Stimulated activated CD4-positive, alpha-beta T cell treated with anti-CD3 and anti-CD28 coated beads, Interleukin-1b, Interleukin-23, amount 100 ng/mL, for 24 hours (primary cell): ENCODE measurements around the gene CYP2A13.
"Not testable (repeated sequence)": the region's sequence is repeated elsewhere in the genome, so short reads cannot be mapped to it uniquely, and the experiment has no call there.

ENCODE experiments used
- DNase-seq, 4 experiments: peaks; one replicate each; pipeline ENCODE4 v3.0.0-alpha.2; 2020; ENCODE audit warnings: low read depth in 4 of 4, low spot score in 1 of 4

The CYP2A13 gene, protein sequence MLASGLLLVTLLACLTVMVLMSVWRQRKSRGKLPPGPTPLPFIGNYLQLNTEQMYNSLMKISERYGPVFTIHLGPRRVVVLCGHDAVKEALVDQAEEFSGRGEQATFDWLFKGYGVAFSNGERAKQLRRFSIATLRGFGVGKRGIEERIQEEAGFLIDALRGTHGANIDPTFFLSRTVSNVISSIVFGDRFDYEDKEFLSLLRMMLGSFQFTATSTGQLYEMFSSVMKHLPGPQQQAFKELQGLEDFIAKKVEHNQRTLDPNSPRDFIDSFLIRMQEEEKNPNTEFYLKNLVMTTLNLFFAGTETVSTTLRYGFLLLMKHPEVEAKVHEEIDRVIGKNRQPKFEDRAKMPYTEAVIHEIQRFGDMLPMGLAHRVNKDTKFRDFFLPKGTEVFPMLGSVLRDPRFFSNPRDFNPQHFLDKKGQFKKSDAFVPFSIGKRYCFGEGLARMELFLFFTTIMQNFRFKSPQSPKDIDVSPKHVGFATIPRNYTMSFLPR

DNA sequence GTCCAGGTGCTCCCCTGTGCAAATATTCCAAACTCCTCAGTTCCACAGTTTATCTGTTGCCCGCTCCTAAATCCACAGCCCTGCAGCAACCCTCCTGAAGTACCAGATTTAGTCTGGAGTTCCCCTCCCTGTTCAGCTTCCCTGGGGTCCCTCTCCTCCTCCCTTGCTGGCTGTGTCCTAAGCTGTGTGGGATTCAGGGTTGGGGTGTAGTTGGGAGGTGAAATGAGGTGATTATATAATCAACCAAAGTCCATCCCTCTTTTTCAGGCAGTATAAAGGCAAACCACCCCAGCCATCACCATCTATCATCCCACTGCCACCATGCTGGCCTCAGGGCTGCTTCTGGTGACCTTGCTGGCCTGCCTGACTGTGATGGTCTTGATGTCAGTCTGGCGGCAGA, at the start of gene CYP2A13:
TSS of gene CYP2A13 (plus strand) at position 301 of the 400 bp plus-strand sequence. CDS start at position 322, 21 bp downstream.
- no peak for DNase-seq

DNA sequence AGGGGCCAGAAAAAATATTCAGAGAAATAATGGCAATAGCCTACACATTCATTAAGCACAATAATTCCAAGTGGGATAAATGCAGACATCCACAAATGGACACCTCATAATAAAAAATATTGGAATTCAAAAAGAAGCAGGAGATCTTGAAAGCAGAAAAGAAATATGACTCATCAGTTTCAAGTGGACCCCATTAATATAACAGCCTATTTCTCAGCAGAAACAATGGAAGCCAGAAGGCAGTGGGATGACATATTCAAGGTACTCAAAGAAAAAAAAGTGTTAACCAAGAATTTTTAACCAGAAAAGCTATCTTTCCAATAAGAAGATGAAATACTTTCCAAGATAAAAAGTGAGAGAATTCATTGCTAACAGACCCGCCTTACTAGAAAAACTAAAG, 48.4 kb upstream of the CYP2A13 start:
- DNase-seq: no peak

DNA sequence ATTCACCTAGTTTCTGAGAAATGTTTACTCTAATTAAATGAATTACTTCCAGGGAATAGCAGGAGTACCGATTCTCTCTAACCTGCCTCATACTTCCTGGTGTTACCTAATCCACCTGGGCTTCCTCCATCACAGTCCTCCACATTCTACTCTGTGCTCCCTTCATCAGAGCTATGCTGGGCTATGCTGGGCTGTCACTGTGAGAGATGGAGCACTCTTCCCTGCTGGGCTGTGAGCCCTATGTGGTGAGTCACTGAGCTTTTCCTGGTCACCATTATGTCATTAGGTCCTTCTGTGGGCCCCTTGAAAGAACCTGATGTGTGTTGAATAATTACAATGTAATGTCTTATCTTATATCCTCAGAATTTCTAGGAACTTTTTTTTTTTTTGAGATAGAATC, 43.2 kb upstream of the CYP2A13 start:
- DNase-seq: not testable (repeated sequence)

DNA sequence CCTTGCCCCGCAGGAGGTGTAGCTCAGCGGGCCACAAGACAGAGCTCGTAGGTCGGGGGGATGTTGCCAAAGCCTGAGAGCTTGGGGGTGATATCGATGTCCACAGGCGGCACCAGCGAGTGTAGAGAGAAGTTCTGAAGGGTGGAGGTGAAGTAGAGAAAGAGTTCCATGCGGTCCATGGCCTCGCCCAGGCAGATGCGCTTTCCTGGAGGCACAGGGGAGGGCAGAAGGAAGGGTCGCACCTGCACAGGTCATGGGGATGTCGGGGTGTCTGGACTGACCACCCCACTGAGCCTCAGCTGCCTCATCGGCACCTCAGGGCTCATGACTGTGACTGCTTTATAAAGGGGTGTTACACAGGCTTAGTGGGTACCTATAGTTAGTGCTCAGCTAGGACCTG, 37.8 kb upstream of the CYP2A13 start:
- DNase-seq: no peak

DNA sequence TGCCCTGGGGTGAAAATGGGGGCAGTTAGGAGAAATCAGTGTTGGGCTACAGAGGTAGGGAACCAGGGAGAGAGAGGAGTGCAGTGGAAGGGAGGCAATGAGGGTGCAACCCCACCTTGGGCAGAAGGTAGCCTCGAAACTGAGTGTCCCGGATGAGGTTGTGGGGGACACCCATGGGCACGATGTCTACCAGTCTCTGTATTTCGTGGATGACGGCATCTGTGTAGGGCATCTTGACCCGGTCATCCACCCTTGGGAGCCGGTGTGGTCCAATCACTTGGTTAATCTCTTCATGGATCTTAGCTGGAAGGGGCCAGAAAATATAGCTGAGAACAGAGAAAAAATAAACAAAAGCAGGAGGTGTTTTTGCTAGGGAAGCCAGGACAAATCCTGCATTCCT, 36.1 kb upstream of the CYP2A13 start:
- DNase-seq: not testable (repeated sequence)

DNA sequence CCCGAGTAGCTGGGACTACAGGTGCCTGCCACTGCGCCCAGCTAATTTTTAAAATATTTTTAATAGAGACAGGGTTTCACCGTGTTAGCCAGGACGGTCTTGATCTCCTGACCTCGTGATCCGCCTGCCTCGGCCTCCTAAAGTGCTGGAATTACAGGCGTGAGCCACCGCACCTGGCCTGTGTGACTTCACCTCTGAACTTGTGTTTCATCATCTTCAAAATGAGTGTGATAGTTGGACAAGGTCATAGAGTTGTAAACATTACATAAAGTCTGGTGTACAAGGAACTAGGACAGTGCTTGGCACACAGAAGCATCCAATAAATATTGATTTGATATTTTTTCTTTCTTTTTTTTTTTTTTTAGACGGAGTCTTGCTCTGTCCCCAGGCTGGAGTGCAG, 34.9 kb upstream of the CYP2A13 start:
- DNase-seq: not testable (repeated sequence)

DNA sequence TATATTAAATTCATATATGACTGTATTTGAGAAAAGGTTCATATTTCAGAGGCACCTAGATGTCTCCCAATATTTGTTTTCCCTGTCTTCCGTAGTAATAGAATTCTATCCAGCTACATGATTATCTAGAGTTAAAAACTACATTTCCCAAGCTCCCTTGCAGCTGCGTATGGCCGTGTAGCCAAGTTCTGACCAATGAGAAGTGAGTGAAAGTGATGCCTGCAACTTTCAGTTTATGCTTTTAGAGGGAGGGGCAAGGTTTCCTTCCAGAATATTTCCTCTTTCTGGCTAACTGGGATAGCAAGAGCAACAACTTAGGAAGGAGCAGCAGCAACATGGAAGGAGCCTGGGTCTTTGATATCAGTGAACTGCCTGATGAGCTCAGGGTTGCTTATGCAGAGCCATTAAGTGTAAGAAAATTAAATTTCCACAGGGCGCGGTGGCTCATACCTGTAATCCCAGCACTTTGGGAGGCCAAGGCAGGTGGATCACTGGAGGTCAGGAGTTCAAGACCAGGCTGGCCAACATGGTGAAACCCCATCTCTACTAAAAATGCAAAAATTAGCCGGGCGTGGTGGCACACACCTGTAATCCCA, 23.2 kb upstream of the CYP2A13 start:
- no peak for DNase-seq

DNA sequence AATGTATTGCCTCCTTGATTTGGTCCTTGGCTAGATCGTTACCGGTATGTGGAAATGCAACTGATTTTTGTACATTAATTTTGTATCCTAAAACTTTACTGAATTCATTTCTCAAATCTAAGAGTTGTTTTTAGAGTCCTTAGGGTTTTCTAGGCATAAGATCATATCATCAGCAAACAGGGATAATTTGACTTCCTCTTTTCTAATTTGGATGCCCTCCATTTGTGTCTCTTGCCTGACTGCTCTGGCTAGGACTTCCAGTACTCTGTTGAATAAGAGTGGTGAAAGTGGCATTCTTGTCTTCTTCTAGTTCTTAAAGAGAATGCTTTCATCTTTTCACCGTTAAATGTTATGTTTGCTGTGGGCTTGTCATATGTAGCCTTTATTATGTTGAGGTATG, 12.0 kb upstream of the CYP2A13 start:
- no peak for DNase-seq

DNA sequence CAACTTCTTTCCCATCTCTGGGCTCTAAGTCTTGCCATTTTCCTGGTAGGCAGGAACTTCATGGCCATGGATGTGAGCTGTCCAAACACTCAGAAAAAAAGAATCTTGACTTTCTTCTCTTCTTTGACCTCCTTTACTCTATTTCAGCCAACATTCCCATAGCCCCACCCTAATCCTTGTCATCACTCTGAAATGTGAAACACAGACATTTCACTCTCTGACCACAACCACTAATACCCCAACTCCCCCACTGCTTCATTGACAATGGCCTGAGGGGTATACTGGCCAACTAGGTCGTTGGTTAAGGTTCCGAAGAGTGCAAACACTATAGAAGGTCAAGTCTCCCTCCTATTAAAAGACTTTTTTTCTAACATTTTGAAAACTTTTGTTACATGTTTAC, 4.7 kb upstream of the CYP2A13 start:
- no peak for DNase-seq

DNA sequence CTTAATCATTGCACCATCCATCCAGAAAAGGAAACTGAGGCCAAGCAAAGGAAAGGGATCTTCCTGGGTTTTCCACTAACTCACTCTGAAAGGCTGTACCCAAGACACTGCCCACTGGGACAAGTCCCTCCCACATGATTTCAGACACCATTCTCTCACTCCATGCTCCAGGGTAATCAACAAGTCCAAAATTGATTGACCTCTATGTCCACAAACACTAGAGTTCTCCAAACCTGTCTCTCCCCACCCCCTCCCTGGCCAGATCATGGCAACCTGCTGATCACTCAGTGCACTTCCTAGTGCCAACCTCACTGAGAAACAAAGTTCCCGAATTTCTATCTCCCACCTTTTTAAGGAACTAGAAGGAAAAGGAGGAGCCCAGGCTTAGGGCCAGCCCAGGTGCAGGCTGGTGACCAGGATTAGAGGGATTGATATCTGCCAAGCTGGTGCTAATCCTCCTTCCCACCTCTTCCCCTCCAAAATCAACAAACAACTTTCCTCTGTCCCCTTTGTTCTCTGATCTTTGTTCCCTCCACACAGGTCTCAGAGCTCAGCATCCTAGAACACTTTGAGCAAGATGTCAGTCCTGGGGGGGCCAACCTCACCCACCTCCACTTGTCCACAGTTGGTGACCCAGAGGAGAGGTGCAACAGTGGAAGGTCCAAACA, 2.4 kb upstream of the CYP2A13 start:
- no peak for DNase-seq

DNA sequence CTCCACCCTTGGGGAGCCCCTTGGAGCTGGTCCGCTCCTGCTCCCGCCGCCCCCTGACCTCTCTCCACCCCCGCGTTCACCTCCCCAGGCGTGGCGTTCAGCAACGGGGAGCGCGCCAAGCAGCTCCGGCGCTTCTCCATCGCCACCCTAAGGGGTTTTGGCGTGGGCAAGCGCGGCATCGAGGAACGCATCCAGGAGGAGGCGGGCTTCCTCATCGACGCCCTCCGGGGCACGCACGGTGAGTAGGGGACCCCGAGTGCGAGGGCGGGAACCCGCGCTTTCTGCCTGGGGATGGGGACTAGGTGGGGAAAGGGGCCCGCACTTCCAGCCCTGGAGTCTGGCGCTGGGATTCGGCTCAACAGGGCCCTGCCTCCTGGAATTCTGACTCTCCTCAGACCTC, 1.7 kb downstream of the CYP2A13 start:
- DNase-seq: no peak

DNA sequence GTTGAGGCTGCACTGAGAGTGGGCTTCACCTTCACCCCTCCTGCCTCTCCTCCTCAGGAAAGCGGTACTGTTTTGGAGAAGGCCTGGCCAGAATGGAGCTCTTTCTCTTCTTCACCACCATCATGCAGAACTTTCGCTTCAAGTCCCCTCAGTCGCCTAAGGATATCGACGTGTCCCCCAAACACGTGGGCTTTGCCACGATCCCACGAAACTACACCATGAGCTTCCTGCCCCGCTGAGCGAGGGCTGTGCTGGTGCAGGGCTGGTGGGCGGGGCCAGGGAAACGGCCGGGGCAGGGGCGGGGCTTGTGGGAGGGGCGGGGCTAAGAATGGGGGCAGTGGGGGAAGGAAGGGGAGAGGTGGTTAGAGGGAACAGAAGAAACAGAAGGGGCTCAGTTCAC, 7.5 kb downstream of the CYP2A13 start:
- DNase-seq: no peak

DNA sequence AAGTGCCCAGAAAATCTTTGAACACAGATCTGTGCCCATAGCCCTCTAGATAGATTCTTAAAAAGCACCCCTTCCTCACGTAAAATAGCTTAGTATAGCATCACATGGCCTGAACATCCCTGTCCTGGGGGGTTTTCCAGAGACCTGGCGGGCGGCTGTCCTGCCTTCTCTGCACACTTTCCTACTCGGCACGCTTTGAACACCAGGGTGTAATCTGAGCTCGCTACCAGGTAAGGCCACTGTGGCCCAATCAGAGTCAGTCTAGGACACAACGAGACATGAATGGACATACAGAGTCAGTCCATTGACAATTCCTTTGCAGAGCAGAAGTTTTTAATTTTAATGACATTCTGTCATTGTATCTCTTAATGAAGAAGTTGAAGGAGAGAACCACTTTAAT, 8.1 kb downstream of the CYP2A13 start:
- DNase-seq: no peak

DNA sequence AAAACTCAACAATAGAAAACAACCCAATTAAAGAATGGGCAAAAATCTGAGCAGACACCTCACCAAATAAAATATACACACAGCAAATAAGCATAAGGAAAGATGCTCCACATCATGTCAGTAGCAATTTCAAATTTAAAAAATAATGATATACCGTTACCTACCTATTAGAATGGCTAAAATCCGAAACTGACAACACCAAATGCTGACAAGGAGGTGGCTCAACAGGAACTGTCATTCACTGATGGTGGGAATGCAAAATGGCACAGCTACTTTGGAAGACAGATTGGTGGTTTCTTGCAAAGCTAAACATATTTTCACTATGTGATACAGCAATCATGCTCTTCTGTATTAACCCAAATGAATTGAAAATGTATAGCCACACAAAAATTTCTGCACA, 9.1 kb downstream of the CYP2A13 start:
- no peak for DNase-seq

DNA sequence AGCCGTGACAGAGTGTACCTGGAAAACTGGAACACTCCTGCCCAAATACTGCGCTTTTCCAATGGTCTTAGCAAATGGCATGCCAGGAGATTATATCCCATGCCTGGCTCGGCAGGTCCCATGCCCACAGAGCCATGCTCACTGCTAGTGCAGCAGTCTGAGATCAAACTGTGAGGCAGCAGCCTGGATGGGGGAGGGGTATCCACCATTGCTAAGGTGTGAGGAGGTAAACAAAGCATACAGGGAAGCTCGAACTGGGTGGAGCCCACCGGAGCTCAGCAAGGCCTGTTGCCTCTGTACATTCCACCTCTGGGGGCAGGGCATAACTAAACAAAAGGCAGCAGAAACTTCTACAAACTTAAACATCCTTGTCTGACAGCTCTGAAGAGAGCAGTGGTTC, 10.5 kb downstream of the CYP2A13 start:
- no peak for DNase-seq

DNA sequence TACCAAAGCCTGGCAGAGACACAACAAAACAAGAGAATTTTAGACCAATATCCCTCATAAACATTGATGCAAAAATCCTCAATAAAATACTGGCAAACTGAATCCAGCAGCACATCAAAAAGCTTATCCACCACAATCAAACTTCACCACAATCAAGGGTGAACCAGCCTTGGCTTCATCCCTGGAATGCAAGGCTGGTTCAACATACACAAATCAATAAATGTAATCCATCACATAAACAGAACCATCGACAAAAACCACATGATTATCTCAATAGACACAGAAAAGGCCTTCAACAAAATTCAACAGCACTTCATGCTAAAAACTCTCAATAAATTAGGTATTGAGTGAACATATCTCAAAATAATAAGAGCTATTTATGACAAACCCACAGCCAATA, 14.0 kb downstream of the CYP2A13 start:
- not testable (repeated sequence) for DNase-seq

DNA sequence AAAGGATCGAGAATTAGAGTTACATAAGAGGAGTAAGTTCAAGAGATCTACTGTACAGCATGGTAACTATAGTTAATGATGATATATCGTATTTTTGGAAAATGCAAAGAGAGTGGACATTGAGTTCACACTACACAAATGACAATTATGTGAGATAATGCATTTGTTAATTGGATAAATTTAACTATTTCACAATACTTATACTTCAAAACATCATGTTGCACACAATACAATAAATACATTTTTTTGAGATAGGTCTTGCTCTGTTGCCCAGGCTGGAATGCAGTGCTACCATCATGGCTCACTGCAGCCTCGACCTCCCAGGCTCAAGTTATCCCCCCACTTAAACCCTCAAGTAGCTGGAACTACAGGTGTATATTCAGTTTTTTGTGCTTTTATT, 17.9 kb downstream of the CYP2A13 start:
- DNase-seq: no peak

DNA sequence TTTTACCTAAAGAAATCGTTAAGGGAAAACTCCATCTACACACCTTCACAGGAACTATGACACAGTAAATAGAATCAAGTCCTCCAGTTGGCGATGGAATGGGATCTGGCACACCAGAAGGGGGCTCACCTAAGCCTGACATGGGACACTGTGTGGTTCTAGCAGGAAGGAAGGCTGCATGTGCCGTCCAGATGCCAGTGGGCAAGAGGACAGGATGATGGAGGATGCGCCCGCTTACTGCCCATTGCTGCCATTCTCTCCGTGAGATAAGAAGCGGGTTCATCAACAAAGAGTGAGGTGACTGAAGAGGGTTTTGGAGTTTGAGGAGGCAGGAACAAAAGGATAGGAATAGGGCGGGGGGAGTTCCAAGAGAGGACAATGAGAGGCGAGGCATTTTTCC, 23.0 kb downstream of the CYP2A13 start:
- DNase-seq: no peak

DNA sequence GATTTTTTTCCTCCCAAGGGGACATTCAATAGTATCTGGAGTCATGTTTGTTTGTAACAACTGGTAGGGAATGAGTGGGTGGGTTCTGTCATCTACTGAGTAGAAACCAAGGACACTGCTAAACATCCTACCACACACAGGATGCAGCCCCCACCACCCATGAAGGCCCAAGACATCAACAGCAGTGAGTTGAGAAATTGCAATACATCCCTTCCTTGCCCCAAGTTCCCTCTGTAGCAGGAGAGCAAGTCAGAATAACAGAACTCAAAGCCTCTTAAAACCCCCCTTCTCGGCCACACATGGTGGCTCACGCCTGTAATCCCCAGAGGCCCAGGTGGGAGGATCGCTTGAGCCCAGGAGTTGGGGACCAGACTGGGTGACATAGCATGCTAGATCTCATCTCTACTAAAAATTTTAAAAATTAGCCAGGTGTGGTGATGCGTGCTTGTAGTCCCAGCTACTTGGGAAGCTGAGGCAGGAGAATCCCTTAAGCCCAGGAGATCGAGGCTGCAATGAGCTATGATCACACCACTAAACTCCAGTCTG, 23.6 kb downstream of the CYP2A13 start:
- no peak for DNase-seq

DNA sequence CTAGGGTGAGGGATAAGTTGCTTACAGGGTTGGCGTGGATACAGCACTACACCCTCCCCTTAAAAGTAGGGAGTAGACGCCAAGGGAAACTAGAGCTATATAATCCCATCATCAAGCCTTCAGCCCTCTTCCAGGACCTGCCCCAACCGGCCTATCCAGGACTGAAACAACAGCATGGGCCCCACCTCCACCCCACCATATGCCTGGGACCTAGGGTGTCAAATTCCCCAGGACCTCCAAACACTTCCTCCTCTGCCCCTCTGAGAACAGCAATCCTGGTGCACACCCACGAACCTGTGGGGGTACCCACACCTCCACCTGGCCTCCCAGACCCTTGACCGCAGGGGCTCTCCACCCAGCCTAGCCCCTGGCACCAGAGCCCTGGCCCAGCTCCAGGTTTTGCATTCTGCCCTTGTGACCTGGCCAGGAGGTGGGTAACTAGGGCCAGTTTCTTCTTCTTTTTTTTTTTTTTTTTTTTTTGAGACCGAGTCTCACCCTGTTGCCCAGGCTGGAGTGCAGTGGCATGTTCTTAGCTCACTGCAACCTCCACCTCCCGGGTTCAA, 24.6 kb downstream of the CYP2A13 start:
- DNase-seq: no peak

DNA sequence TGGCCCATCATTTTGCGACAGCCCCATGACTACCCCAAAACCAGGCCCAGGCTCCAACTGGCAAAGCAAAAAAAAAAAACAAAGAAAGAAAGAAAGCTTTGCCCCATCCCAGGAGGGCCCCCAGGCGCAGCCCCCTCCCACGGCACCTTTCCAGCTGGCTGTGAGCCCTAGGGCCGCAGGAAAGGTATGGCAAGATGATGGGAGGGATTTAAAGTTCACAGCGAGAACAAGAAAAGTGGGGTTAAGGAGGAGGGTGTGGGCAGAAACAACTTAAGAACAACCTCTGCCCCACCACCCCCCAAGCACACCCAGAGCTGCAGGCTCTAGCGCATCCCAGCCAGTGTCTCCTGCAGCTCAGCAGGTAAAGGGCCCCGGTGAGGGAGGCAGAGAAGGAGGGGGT, 25.9 kb downstream of the CYP2A13 start, which contains the start of gene CYP2F1:
TSS of gene CYP2F1 (plus strand) at position 301 of the 400 bp plus-strand sequence. CDS start 1,757 bp downstream, outside the sequence.
- no peak for DNase-seq
